ENCODE measurements around the gene VPS54.
"Not testable (repeated sequence)": the region's sequence is repeated elsewhere in the genome, so short reads cannot be mapped to it uniquely, and the experiment has no call there.

Gene VPS54

GRCh38 chr2:64023485-64024258 lies 4.4 kb upstream of the VPS54 start:
- DNase-seq = no peak

GRCh38 chr2:64021578-64021977 lies 2.4 kb upstream of the VPS54 start:
- no peak for DNase-seq

- no peak for DNase-seq
These were observed 824 bp upstream of the VPS54 start for GRCh38 chr2:64019975-64020528.

- no peak for DNase-seq
These were observed 536 bp downstream of the VPS54 start for GRCh38 chr2:64018701-64019082.

- DNase-seq = peak; percentile 62
These were observed 1.2 kb downstream of the VPS54 start for GRCh38 chr2:64017811-64018700.

- no peak for DNase-seq
These were observed 3.3 kb downstream of the VPS54 start for GRCh38 chr2:64015898-64016297.

- no peak for DNase-seq
These were observed 3.8 kb downstream of the VPS54 start for GRCh38 chr2:64015391-64015790.

- no peak for DNase-seq
These were observed 4.6 kb downstream of the VPS54 start for GRCh38 chr2:64014628-64015027.

GRCh38 chr2:64013053-64013452 lies 6.2 kb downstream of the VPS54 start:
- DNase-seq = no peak

- DNase-seq = no peak
These were observed 7.1 kb downstream of the VPS54 start for GRCh38 chr2:64012115-64012514.

GRCh38 chr2:64008434-64009009 lies 10.7 kb downstream of the VPS54 start:
- no peak for DNase-seq

GRCh38 chr2:64007924-64008323 lies 11.3 kb downstream of the VPS54 start:
- DNase-seq = no peak

- DNase-seq = no peak
These were observed 13.4 kb downstream of the VPS54 start for GRCh38 chr2:64005707-64006356.

GRCh38 chr2:64003239-64003638 lies 16.0 kb downstream of the VPS54 start:
- DNase-seq = no peak

GRCh38 chr2:64001382-64002101 lies 17.7 kb downstream of the VPS54 start:
- no peak for DNase-seq

GRCh38 chr2:64000630-64001381 lies 18.4 kb downstream of the VPS54 start:
- DNase-seq = no peak

GRCh38 chr2:63999049-63999448 lies 20.2 kb downstream of the VPS54 start:
- no peak for DNase-seq

- DNase-seq = not testable (repeated sequence)
These were observed 22.5 kb downstream of the VPS54 start for GRCh38 chr2:63996582-63997198.

GRCh38 chr2:63994329-63995070 lies 24.7 kb downstream of the VPS54 start:
- DNase-seq = not testable (repeated sequence)

GRCh38 chr2:63993871-63994270 lies 25.4 kb downstream of the VPS54 start:
- DNase-seq = no peak
